ENCODE results near the gene ANAPC2.

ANAPC2 gene

DNA sequence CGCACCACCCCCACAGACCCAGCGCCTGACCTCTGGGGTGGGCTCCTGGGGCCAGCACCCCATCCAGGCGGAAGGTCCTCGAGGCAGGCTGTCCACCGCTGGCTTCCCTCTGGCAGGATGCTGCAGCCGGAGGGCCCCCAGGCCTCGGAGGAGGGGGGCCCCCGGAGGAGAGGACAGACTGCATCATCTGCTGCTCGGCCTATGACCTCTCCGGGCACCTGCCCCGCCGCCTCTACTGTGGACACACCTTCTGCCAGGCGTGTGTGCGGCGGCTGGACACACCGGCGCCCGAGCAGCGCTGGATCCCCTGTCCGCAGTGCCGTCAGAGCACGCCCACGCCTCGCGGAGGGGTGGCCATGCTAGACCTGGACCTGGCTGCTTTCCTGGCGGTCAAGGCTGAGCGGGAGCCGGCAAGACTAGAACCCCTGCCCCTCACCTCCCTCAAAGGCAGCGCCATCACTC is 40.2 kb upstream of the ANAPC2 start:
- H2AFZ ChIP-seq (ENCODE audit: low read depth, low read length), result no peak overlapping the region
- no peak overlapping the region for H3K27ac ChIP-seq (ENCODE audit: low read length)
- H3K9me3 ChIP-seq (ENCODE audit: insufficient read depth, low read length, severe bottlenecking), result no peaks in the 10 kb centered on the region
- TF ChIP-seq, protein P1, sequence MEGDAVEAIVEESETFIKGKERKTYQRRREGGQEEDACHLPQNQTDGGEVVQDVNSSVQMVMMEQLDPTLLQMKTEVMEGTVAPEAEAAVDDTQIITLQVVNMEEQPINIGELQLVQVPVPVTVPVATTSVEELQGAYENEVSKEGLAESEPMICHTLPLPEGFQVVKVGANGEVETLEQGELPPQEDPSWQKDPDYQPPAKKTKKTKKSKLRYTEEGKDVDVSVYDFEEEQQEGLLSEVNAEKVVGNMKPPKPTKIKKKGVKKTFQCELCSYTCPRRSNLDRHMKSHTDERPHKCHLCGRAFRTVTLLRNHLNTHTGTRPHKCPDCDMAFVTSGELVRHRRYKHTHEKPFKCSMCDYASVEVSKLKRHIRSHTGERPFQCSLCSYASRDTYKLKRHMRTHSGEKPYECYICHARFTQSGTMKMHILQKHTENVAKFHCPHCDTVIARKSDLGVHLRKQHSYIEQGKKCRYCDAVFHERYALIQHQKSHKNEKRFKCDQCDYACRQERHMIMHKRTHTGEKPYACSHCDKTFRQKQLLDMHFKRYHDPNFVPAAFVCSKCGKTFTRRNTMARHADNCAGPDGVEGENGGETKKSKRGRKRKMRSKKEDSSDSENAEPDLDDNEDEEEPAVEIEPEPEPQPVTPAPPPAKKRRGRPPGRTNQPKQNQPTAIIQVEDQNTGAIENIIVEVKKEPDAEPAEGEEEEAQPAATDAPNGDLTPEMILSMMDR (IDR thresholded peaks at IDR 0.05; ENCODE audit: borderline replicate concordance, extremely low read depth, low read length, poor library complexity, severe bottlenecking), result no peak
- no peak for TF ChIP-seq EZH2 (IDR thresholded peaks at IDR 0.05; ENCODE audit: borderline replicate concordance, low read depth, low read length, severe bottlenecking)
- H3K9ac ChIP-seq (ENCODE audit: low read depth, low read length), result no peak overlapping the region
- H3K4me2 ChIP-seq (ENCODE audit: insufficient read depth, low read length), result no peak overlapping the region
- no peak overlapping the region for H3K4me3 ChIP-seq (ENCODE audit: low read depth in 1 of 2, low read length in 2 of 2)
- no peaks in the 10 kb centered on the region for H3K36me3 ChIP-seq (ENCODE audit: insufficient read depth, low read length)
- H3K27me3 ChIP-seq (ENCODE audit: insufficient read depth, low read length, poor library complexity), result no peaks in the 10 kb centered on the region
- no peak for ATAC-seq (ENCODE audit: insufficient read depth, low read depth)
- no peak for DNase-seq
- H3K4me1 ChIP-seq (ENCODE audit: insufficient read depth, low read length), result peaks cover 12% of the 10 kb centered on the region
- no peaks in the 10 kb centered on the region for H3K79me2 ChIP-seq (ENCODE audit: insufficient read depth, low read length)
- H4K20me1 ChIP-seq (ENCODE audit: insufficient read depth, low read length), result no peaks in the 10 kb centered on the region

DNA sequence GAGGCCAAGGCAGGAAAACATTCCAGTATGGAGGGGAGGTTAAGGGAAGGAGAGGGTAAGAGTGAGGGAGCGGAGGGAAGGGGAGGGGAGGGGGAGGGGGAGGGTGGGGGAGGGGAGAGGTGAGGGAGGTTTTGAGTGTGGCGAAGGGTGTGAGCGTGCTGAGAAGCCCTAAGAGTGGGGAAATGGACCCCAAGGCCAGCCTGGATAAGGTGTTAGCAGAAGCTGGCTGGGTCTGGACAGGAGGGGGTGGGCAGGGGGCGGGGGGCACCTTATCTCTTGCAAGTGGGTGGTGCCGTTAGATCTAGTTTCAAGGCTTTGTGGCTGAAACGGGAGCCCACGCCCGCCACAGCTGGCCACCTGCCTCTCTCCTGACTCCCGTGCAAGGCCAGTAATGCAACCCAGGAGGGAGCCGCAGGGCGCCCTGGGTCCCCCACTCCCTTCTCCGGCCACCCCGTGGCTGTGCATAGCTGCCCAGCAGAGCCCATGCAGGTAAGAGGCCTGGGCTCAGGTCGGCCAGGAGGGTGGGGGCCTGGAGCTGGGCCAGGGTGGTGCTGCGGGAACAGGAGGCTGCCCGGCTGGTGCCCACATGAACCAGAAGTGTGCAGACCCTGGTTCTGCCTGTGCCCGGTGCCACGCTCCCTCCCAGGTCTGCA is 39.6 kb upstream of the ANAPC2 start:
- Histone ChIP-seq H3K79me2 (ENCODE audit: insufficient read depth, low read length) (no peaks in the 10 kb centered on the region), H3K4me1 (ENCODE audit: insufficient read depth, low read length) (peaks cover 14% of the 10 kb centered on the region), H3K4me2 (ENCODE audit: insufficient read depth, low read length) (no peak overlapping the region), H3K36me3 (ENCODE audit: insufficient read depth, low read length) (no peaks in the 10 kb centered on the region), H3K9ac (ENCODE audit: low read depth, low read length) (no peak overlapping the region), H4K20me1 (ENCODE audit: insufficient read depth, low read length) (no peaks in the 10 kb centered on the region), H2AFZ (ENCODE audit: low read depth, low read length) (no peak overlapping the region), H3K4me3 (ENCODE audit: low read depth in 1 of 2, low read length in 2 of 2) (no peak overlapping the region), H3K27me3 (ENCODE audit: insufficient read depth, low read length, poor library complexity) (no peaks in the 10 kb centered on the region), H3K9me3 (ENCODE audit: insufficient read depth, low read length, severe bottlenecking) (no peaks in the 10 kb centered on the region), H3K27ac (ENCODE audit: low read length) (no peak overlapping the region)
- TF ChIP-seq, protein P1 (IDR thresholded peaks at IDR 0.05; ENCODE audit: borderline replicate concordance, extremely low read depth, low read length, poor library complexity, severe bottlenecking), result no peak
- TF ChIP-seq EZH2 (IDR thresholded peaks at IDR 0.05; ENCODE audit: borderline replicate concordance, low read depth, low read length, severe bottlenecking), result no peak
- DNase-seq (no peak), ATAC-seq (ENCODE audit: insufficient read depth, low read depth) (no peak)

DNA sequence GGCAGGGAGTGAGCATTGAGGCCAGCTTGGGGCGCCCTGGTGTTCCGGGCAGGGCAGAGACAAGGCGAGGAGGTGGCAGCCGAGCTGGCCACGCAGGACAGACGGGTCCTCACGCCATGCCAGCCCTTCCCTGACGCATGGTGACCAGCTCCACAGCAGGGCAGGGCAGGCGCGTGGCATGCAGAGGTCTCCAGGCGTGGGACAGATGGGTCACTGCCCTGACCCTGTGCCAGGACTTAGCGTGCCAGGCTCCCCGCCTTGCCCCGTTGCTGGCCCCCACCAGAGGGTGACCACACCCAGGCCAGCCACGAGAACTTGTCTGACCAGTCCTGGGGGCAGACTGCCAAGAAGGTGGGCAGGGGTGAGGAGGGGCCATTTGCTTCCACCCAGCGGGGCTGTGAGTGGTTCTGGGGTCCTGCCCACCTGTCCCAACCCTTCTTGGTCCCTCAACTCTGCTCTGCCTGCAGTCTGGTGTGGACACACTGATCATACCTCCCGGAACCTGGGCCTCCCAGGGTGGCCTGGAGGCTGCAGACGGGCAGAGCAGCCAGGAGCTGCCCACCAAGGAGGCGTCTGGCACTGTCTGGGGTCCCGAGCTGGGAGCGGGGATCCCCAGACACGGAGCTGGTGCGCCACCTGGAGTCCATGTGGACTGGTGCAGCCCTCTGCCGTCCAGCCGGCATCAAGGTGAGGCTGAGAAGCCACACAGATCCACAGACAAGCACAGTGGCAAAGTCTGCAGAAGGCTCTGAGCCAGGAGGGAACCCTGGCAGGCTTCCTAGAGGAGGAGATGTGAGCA is 38.9 kb upstream of the ANAPC2 start, which contains the start of gene RNF224:
Gene RNF224, plus strand, starts transcription at position 449 of the 799 bp plus-strand sequence. CDS start 834 bp downstream, outside the sequence.
- H4K20me1 ChIP-seq (ENCODE audit: insufficient read depth, low read length), result no peaks in the 10 kb centered on the region
- H3K27ac ChIP-seq (ENCODE audit: low read length), result no peak within 1 kb of the TSS
- ATAC-seq (ENCODE audit: insufficient read depth, low read depth), result peak; percentile 69
- H2AFZ ChIP-seq (ENCODE audit: low read depth, low read length), result no peak within 1 kb of the TSS
- H3K27me3 ChIP-seq (ENCODE audit: insufficient read depth, low read length, poor library complexity), result no peaks in the 10 kb centered on the region
- no peaks in the 10 kb centered on the region for H3K79me2 ChIP-seq (ENCODE audit: insufficient read depth, low read length)
- no peak within 1 kb of the TSS for H3K4me2 ChIP-seq (ENCODE audit: insufficient read depth, low read length)
- DNase-seq, result peak; percentile 81
- no peaks in the 10 kb centered on the region for H3K9me3 ChIP-seq (ENCODE audit: insufficient read depth, low read length, severe bottlenecking)
- no peak for TF ChIP-seq EZH2 (IDR thresholded peaks at IDR 0.05; ENCODE audit: borderline replicate concordance, low read depth, low read length, severe bottlenecking)
- TF ChIP-seq, protein P1 (IDR thresholded peaks at IDR 0.05; ENCODE audit: borderline replicate concordance, extremely low read depth, low read length, poor library complexity, severe bottlenecking), result peak; percentile 91
- peaks cover 20% of the 10 kb centered on the region for H3K4me1 ChIP-seq (ENCODE audit: insufficient read depth, low read length)
- no peak within 1 kb of the TSS for H3K4me3 ChIP-seq (ENCODE audit: low read depth in 1 of 2, low read length in 2 of 2)
- H3K9ac ChIP-seq (ENCODE audit: low read depth, low read length), result no peak within 1 kb of the TSS
- no peaks in the 10 kb centered on the region for H3K36me3 ChIP-seq (ENCODE audit: insufficient read depth, low read length)

Measured in DND-41 (cell line).